ENCODE data around the gene EFCAB7. TPM values are rescaled to one million over a fixed set of nuclear protein-coding genes. Genes with fewer than 3 reads are reported as not detected.

Gene EFCAB7
- total and polyA plus RNA-seq, 2 of the 13 experiments (the other 11 are each of a cell fraction or from before 2014, with no cell fraction given) = 1.7 to 5.4 TPM

DNA sequence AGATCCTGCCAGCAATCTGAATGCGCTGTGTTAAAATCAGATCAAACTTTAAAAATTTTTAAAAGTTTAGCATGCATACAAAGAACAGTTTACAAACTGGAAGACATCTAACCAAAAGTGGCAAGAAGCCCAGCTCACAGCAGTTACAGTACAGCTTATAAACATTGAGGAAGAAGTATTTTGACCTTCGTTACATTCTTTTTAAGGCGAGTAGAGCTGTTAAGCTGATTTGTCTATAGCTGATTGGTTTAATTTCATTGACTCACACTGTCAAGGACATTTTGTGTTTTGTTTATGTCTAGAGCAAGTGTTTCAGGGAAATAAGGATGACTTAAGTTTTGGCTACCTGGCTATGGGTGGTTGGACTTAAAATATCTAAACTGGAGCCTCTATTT lies 66.8 kb downstream of the EFCAB7 start:
- BruUV-seq (replicated peaks) = no TSS peak
- Histone ChIP-seq H3K4me2 (ENCODE audit: low read depth, low read length) (no peak overlapping the region), H3K4me3 (replicated peaks in 1 of 3; ENCODE audit: insufficient read depth in 1 of 3, low read depth in 2 of 3, low read length in 3 of 3) (no peak overlapping the region), H2AFZ (ENCODE audit: low read length) (no peak overlapping the region), H3K27me3 (ENCODE audit: control insufficient read depth in 1 of 2, insufficient read depth in 2 of 2, low read length in 2 of 2) (peaks cover 0 to 3% of the 10 kb centered on the region in 2 experiments; a peak in 1 of 5 replicates), H3K27ac (ENCODE audit: extremely low read length, insufficient read depth, low read length) (no peak overlapping the region), H4K20me1 (ENCODE audit: insufficient read depth, low read length) (no peaks in the 10 kb centered on the region), H3K36me3 (replicated peaks in 1 of 2; ENCODE audit: control insufficient read depth in 1 of 2, insufficient read depth in 2 of 2, low read length in 2 of 2) (no peaks in the 10 kb centered on the region), H3K9ac (ENCODE audit: insufficient read depth, low read depth, low read length) (no peak overlapping the region), H3K9me3 (ENCODE audit: low read length) (no peaks in the 10 kb centered on the region), H3K4me1 (ENCODE audit: insufficient read depth, low read length) (peaks cover 40% of the 10 kb centered on the region), H3K79me2 (ENCODE audit: insufficient read depth, low read length) (peaks cover 15% of the 10 kb centered on the region)
- FAIRE-seq (no peak), DNase-seq (ENCODE audit: low spot score) (no peak), ATAC-seq (no peak)
- 93% methylated on average over 3 of the region's 3 CpGs for WGBS (ENCODE audit: low lambda C conversion rate)
- TF ChIP-seq MXD4 (CRISPR knock-in tag; IDR thresholded peaks at IDR 0.05) (no peak), IRX3 (CRISPR knock-in tag; IDR thresholded peaks at IDR 0.05; ENCODE audit: borderline replicate concordance, low read depth) (no peak), MYNN (CRISPR knock-in tag; IDR thresholded peaks at IDR 0.05; ENCODE audit: low read depth) (no peak), PCBP2 (optimal IDR thresholded peaks at IDR 0.05; ENCODE audit: low read depth, low read length, poor library complexity, severe bottlenecking) (no peak), ZNF234 (CRISPR knock-in tag; conservative IDR thresholded peaks at IDR 0.05) (no peak), ZNF816 (CRISPR knock-in tag; IDR thresholded peaks at IDR 0.05; ENCODE audit: borderline replicate concordance) (no peak)
- TF ChIP-seq, protein P1, sequence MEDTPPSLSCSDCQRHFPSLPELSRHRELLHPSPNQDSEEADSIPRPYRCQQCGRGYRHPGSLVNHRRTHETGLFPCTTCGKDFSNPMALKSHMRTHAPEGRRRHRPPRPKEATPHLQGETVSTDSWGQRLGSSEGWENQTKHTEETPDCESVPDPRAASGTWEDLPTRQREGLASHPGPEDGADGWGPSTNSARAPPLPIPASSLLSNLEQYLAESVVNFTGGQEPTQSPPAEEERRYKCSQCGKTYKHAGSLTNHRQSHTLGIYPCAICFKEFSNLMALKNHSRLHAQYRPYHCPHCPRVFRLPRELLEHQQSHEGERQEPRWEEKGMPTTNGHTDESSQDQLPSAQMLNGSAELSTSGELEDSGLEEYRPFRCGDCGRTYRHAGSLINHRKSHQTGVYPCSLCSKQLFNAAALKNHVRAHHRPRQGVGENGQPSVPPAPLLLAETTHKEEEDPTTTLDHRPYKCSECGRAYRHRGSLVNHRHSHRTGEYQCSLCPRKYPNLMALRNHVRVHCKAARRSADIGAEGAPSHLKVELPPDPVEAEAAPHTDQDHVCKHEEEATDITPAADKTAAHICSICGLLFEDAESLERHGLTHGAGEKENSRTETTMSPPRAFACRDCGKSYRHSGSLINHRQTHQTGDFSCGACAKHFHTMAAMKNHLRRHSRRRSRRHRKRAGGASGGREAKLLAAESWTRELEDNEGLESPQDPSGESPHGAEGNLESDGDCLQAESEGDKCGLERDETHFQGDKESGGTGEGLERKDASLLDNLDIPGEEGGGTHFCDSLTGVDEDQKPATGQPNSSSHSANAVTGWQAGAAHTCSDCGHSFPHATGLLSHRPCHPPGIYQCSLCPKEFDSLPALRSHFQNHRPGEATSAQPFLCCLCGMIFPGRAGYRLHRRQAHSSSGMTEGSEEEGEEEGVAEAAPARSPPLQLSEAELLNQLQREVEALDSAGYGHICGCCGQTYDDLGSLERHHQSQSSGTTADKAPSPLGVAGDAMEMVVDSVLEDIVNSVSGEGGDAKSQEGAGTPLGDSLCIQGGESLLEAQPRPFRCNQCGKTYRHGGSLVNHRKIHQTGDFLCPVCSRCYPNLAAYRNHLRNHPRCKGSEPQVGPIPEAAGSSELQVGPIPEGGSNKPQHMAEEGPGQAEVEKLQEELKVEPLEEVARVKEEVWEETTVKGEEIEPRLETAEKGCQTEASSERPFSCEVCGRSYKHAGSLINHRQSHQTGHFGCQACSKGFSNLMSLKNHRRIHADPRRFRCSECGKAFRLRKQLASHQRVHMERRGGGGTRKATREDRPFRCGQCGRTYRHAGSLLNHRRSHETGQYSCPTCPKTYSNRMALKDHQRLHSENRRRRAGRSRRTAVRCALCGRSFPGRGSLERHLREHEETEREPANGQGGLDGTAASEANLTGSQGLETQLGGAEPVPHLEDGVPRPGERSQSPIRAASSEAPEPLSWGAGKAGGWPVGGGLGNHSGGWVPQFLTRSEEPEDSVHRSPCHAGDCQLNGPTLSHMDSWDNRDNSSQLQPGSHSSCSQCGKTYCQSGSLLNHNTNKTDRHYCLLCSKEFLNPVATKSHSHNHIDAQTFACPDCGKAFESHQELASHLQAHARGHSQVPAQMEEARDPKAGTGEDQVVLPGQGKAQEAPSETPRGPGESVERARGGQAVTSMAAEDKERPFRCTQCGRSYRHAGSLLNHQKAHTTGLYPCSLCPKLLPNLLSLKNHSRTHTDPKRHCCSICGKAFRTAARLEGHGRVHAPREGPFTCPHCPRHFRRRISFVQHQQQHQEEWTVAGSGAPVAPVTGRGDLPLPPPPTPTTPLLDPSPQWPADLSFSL (CRISPR knock-in tag; IDR thresholded peaks at IDR 0.05) = no peak
- TF ChIP-seq, protein P2, sequence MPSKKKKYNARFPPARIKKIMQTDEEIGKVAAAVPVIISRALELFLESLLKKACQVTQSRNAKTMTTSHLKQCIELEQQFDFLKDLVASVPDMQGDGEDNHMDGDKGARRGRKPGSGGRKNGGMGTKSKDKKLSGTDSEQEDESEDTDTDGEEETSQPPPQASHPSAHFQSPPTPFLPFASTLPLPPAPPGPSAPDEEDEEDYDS (CRISPR knock-in tag; IDR thresholded peaks at IDR 0.05) = no peak
- TF ChIP-seq, protein P3, sequence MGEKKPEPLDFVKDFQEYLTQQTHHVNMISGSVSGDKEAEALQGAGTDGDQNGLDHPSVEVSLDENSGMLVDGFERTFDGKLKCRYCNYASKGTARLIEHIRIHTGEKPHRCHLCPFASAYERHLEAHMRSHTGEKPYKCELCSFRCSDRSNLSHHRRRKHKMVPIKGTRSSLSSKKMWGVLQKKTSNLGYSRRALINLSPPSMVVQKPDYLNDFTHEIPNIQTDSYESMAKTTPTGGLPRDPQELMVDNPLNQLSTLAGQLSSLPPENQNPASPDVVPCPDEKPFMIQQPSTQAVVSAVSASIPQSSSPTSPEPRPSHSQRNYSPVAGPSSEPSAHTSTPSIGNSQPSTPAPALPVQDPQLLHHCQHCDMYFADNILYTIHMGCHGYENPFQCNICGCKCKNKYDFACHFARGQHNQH (CRISPR knock-in tag; IDR thresholded peaks at IDR 0.05) = no peak
- CTCF ChIA-PET (ENCODE audit: low intra/inter-chr PET ratio, low total read pairs) = no interaction called here
- intact Hi-C loops (cut with micrococcal nuclease; ENCODE audit: unreplicated experiment) (no loop called here), in situ Hi-C loops (cut with HindIII; ENCODE audit: extremely low pct_ligation_motif_present, low pct_unique_long_range_greater_than_20kb) (no loop called here)
- POLR2A ChIA-PET = no interaction called here
